Hepatocyte (in vitro differentiated cells): ENCODE data around the gene PRRT1B. TPM values are rescaled to one million over a fixed set of nuclear protein-coding genes. Genes with fewer than 3 reads are reported as not detected.

Experiments
- DNase-seq: peaks from one replicate; pipeline ENCODE4 v3.0.0-alpha.2; 2016; ENCODE audit warnings: low spot score
- H2AFZ ChIP-seq: fragments of 200-600 bp; sonication (generic); 2 replicates; pipeline ENCODE4 v1.6.0; 2016; ENCODE audit warnings: antibody characterized with exemption, mild to moderate bottlenecking
- H3K27ac ChIP-seq: fragments of 200-600 bp; sonication (generic); 2 replicates; pipeline ENCODE4 v1.5.1; 2016; ENCODE audit warnings: mild to moderate bottlenecking
- H3K27me3 ChIP-seq: fragments of 200-600 bp; sonication (generic); 2 replicates; pipeline ENCODE4 v1.6.1; 2016
- H3K36me3 ChIP-seq: fragments of 200-600 bp; sonication (generic); replicated peaks from 2 replicates; pipeline ENCODE4 v1.5.1; 2016; ENCODE audit warnings: low read depth; ENCODE audit not compliant: insufficient read depth
- H3K4me1 ChIP-seq: fragments of 200-600 bp; sonication (generic); 2 replicates; pipeline ENCODE4 v1.5.1; 2016; ENCODE audit warnings: mild to moderate bottlenecking, moderate library complexity; ENCODE audit not compliant: insufficient read depth
- H3K4me2 ChIP-seq: fragments of 200-600 bp; sonication (generic); 2 replicates; pipeline ENCODE4 v1.6.0; 2016
- H3K4me3 ChIP-seq: fragments of 200-600 bp; sonication (generic); 2 replicates; pipeline ENCODE4 v1.5.1; 2016; ENCODE audit warnings: mild to moderate bottlenecking
- H3K79me2 ChIP-seq: fragments of 200-600 bp; sonication (generic); 2 replicates; pipeline ENCODE4 v1.6.0; 2017; ENCODE audit warnings: mild to moderate bottlenecking
- H3K9me2 ChIP-seq: fragments of 200-600 bp; sonication (generic); replicated peaks from 2 replicates; pipeline ENCODE4 v1.6.0; 2017; ENCODE audit warnings: mild to moderate bottlenecking; ENCODE audit not compliant: insufficient read depth
- H3K9me3 ChIP-seq: fragments of 200-600 bp; sonication (generic); 2 replicates; pipeline ENCODE4 v1.5.1; 2016; ENCODE audit warnings: low read depth, mild to moderate bottlenecking
- H4K20me1 ChIP-seq: fragments of 200-600 bp; sonication (generic); 2 replicates; pipeline ENCODE4 v1.6.0; 2016; ENCODE audit warnings: mild to moderate bottlenecking; ENCODE audit not compliant: insufficient read depth, poor library complexity, severe bottlenecking
- CTCF ChIP-seq: fragments of 200-600 bp; sonication (generic); IDR thresholded peaks from 2 replicates; pipeline ENCODE4 v1.5.1; 2016; ENCODE audit warnings: antibody characterized with exemption, mild to moderate bottlenecking; ENCODE audit not compliant: poor library complexity
- EZH2 ChIP-seq: fragments of 200-600 bp; sonication (generic); IDR thresholded peaks from 2 replicates; pipeline ENCODE4 v1.6.1; 2016; ENCODE audit warnings: antibody characterized with exemption, mild to moderate bottlenecking, borderline replicate concordance
- EZH2phosphoT487 ChIP-seq: fragments of 200-600 bp; sonication (generic); IDR thresholded peaks from one replicate; pipeline ENCODE4 v1.6.1; 2018; ENCODE audit warnings: antibody characterized with exemption, mild to moderate bottlenecking, low read depth, moderate library complexity; ENCODE audit not compliant: unreplicated experiment, severe bottlenecking
- WGBS: methylation state at CpG from one replicate; pipeline ENCODE4 v1.1.6; 2016; ENCODE audit warnings: low lambda C conversion rate; ENCODE audit errors: missing lambda C conversion rate; 5-methylcytosine and 5-hydroxymethylcytosine counted together
- polyA plus RNA-seq: library from polyadenylated mRNA; unstranded; fragments of >200 nt; fragmentation: Nextera tagmentation; extraction: Ambion mirVana; gene quantifications from 2 replicates; pipeline ENCODE4 v1.2.1, GENCODE V29; 2016
- total RNA-seq: library from RNA; depleted of rRNA; stranded (reverse); fragments of >200 nt; gene quantifications from 2 replicates; pipeline ENCODE4 v1.2.3, GENCODE V29; 2014

Gene PRRT1B
- total and polyA plus RNA-seq, 2 experiments from 2014 or later: 0.17 to 1.4 TPM

GRCh38 chr9:131585375-131585774, 40.1 kb downstream of the PRRT1B start:
- no peak for DNase-seq

GRCh38 chr9:131587331-131587730, 42.0 kb downstream of the PRRT1B start:
- 95% methylated on average over 9 of the region's 9 CpGs for WGBS
- no peak for DNase-seq

More at GRCh38 chr9:131585375-131585774, 40.1 kb downstream of the PRRT1B start:
- Histone ChIP-seq H4K20me1 (no peaks in the 10 kb centered on the region), H2AFZ (no peak overlapping the region), H3K27me3 (no peaks in the 10 kb centered on the region), H3K9me2 (no peaks in the 10 kb centered on the region), H3K27ac (no peak overlapping the region), H3K79me2 (no peaks in the 10 kb centered on the region), H3K4me2 (no peak overlapping the region), H3K4me3 (no peak overlapping the region), H3K9me3 (no peaks in the 10 kb centered on the region), H3K36me3 (no peaks in the 10 kb centered on the region), H3K4me1 (no peaks in the 10 kb centered on the region)
- TF ChIP-seq EZH2phosphoT487 (no peak), CTCF (no peak), EZH2 (no peak)
- WGBS: 89% methylated on average over 8 of the region's 8 CpGs

GRCh38 chr9:131587906-131588305, 42.6 kb downstream of the PRRT1B start:
- WGBS: 92% methylated on average over 10 of the region's 14 CpGs
- Histone ChIP-seq H3K79me2 (no peaks in the 10 kb centered on the region), H3K9me3 (no peaks in the 10 kb centered on the region), H2AFZ (no peak overlapping the region), H3K4me1 (no peaks in the 10 kb centered on the region), H3K36me3 (no peaks in the 10 kb centered on the region), H4K20me1 (no peaks in the 10 kb centered on the region), H3K27ac (no peak overlapping the region), H3K27me3 (no peaks in the 10 kb centered on the region), H3K4me3 (no peak overlapping the region), H3K9me2 (no peaks in the 10 kb centered on the region), H3K4me2 (no peak overlapping the region)
- TF ChIP-seq EZH2 (no peak), EZH2phosphoT487 (no peak), CTCF (no peak)
- DNase-seq: no peak

More at GRCh38 chr9:131587331-131587730, 42.0 kb downstream of the PRRT1B start:
- Histone ChIP-seq H3K4me1 (no peaks in the 10 kb centered on the region), H3K36me3 (no peaks in the 10 kb centered on the region), H3K79me2 (no peaks in the 10 kb centered on the region), H3K27me3 (no peaks in the 10 kb centered on the region), H3K9me3 (no peaks in the 10 kb centered on the region), H3K9me2 (no peaks in the 10 kb centered on the region), H2AFZ (no peak overlapping the region), H4K20me1 (no peaks in the 10 kb centered on the region), H3K4me3 (no peak overlapping the region), H3K4me2 (no peak overlapping the region), H3K27ac (no peak overlapping the region)
- TF ChIP-seq EZH2 (no peak), EZH2phosphoT487 (no peak), CTCF (no peak)

- WGBS: 95% methylated on average over 8 of the region's 9 CpGs
- H3K27me3 ChIP-seq: no peaks in the 10 kb centered on the region
- TF ChIP-seq EZH2: no peak
- no peak for TF ChIP-seq EZH2phosphoT487
- TF ChIP-seq CTCF: no peak
- no peak overlapping the region for H3K27ac ChIP-seq
- no peaks in the 10 kb centered on the region for H3K36me3 ChIP-seq
- DNase-seq: no peak
- no peak overlapping the region for H3K4me3 ChIP-seq
- no peaks in the 10 kb centered on the region for H3K9me3 ChIP-seq
- H3K4me1 ChIP-seq: no peaks in the 10 kb centered on the region
- H2AFZ ChIP-seq: no peak overlapping the region
- H3K79me2 ChIP-seq: no peaks in the 10 kb centered on the region
- H3K9me2 ChIP-seq: no peaks in the 10 kb centered on the region
- no peaks in the 10 kb centered on the region for H4K20me1 ChIP-seq
- H3K4me2 ChIP-seq: no peak overlapping the region
Observed at GRCh38 chr9:131588396-131588795, 43.1 kb downstream of the PRRT1B start.
